HL-60 (cell line): ENCODE data around the gene NGF.

Source experiments
- GABPA ChIP-seq: IDR thresholded peaks from 2 replicates; pipeline ENCODE4 v1.6.1; 2012; ENCODE audit warnings: low read depth
- POLR2AphosphoS5 ChIP-seq: IDR thresholded peaks from 2 replicates; pipeline ENCODE4 v1.6.1; 2012; ENCODE audit warnings: low read depth
- SPI1 ChIP-seq: IDR thresholded peaks from 2 replicates; pipeline ENCODE4 v1.6.1; 2012; ENCODE audit warnings: low read depth, mild to moderate bottlenecking, borderline replicate concordance
- TF ChIP-seq, protein P1 (sequence below): IDR thresholded peaks from one replicate; pipeline ENCODE4 v1.5.1; 2011; ENCODE audit warnings: low read length, control low read depth, inconsistent platforms; ENCODE audit not compliant: insufficient read depth
- TF ChIP-seq, protein P2 (sequence below): IDR thresholded peaks from 2 replicates; pipeline ENCODE4 v1.6.1; 2012; ENCODE audit warnings: low read depth; ENCODE audit not compliant: insufficient replicate concordance

GRCh38 chr1:115314765-115315164, 23.3 kb downstream of the NGF start:
- TF ChIP-seq POLR2AphosphoS5 (no peak), GABPA (no peak), SPI1 (no peak)
- TF ChIP-seq, protein P1, sequence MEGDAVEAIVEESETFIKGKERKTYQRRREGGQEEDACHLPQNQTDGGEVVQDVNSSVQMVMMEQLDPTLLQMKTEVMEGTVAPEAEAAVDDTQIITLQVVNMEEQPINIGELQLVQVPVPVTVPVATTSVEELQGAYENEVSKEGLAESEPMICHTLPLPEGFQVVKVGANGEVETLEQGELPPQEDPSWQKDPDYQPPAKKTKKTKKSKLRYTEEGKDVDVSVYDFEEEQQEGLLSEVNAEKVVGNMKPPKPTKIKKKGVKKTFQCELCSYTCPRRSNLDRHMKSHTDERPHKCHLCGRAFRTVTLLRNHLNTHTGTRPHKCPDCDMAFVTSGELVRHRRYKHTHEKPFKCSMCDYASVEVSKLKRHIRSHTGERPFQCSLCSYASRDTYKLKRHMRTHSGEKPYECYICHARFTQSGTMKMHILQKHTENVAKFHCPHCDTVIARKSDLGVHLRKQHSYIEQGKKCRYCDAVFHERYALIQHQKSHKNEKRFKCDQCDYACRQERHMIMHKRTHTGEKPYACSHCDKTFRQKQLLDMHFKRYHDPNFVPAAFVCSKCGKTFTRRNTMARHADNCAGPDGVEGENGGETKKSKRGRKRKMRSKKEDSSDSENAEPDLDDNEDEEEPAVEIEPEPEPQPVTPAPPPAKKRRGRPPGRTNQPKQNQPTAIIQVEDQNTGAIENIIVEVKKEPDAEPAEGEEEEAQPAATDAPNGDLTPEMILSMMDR = no peak
- TF ChIP-seq, protein P2, sequence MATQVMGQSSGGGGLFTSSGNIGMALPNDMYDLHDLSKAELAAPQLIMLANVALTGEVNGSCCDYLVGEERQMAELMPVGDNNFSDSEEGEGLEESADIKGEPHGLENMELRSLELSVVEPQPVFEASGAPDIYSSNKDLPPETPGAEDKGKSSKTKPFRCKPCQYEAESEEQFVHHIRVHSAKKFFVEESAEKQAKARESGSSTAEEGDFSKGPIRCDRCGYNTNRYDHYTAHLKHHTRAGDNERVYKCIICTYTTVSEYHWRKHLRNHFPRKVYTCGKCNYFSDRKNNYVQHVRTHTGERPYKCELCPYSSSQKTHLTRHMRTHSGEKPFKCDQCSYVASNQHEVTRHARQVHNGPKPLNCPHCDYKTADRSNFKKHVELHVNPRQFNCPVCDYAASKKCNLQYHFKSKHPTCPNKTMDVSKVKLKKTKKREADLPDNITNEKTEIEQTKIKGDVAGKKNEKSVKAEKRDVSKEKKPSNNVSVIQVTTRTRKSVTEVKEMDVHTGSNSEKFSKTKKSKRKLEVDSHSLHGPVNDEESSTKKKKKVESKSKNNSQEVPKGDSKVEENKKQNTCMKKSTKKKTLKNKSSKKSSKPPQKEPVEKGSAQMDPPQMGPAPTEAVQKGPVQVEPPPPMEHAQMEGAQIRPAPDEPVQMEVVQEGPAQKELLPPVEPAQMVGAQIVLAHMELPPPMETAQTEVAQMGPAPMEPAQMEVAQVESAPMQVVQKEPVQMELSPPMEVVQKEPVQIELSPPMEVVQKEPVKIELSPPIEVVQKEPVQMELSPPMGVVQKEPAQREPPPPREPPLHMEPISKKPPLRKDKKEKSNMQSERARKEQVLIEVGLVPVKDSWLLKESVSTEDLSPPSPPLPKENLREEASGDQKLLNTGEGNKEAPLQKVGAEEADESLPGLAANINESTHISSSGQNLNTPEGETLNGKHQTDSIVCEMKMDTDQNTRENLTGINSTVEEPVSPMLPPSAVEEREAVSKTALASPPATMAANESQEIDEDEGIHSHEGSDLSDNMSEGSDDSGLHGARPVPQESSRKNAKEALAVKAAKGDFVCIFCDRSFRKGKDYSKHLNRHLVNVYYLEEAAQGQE = no peak
